GM18505 (cell line): ENCODE results near the gene IL36RN.

ENCODE experiments used
- ATAC-seq: cut with Tn5 transposase; IDR thresholded peaks from one replicate; pipeline ENCODE4 v1.9.1; 2021; ENCODE audit not compliant: unreplicated experiment
- POLR2A ChIP-seq: IDR thresholded peaks from 4 replicates; pipeline ENCODE4 v1.6.1; 2011; ENCODE audit warnings: borderline replicate concordance; ENCODE audit not compliant: insufficient read depth, insufficient read length; ENCODE audit errors: extremely low read depth

The IL36RN gene

DNA sequence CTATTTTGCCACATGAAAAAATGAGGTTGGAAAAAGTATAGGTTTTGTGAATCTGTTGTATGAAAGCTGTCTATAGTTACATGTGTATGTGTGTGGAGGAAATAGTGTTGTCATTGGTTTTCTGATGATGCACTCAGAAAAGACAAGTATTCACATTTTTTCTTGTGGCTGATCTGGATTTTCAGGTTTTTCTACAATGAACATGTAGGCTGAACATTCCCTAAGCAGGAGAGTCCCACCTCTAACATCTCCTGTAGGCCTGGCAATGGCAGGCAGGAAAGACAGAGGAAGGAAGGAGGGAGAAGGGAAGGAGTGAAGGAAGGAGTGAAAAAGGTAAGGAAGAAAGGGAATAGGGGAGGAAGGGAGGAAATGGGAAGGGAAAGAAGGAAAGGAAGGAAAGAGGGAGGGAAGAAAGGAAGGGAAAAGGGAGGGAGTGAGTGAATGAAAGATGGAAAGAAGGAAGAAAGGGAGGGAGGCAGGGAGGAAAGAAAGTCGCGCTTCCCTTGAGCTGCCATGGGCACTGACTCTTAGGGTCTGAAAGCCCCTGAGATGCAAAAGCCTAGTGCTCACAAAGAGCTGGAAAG lies 495 bp upstream of the IL36RN start:
- no peak for TF ChIP-seq POLR2A
- no peak for ATAC-seq

DNA sequence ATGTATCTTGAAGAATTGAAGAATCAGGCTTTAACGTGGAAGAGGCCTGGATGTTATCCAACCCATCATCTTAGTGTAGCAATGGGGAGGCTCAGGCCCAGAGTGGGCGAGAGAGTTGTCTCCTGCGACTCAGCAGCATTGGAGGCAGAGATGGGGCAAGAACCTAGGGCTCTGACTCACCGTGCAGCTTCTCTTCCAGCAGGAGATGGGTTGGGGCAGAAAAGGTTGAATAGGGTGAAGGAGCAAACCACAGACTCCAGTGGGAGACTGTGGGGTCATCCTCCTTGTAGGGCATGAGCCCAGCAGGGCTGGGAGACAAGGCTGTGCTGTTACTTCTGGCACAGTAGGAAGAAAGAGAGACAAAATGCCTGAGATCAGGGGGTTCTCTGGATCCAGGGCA lies 1.4 kb downstream of the IL36RN start:
- no peak for ATAC-seq
- TF ChIP-seq POLR2A, result no peak

DNA sequence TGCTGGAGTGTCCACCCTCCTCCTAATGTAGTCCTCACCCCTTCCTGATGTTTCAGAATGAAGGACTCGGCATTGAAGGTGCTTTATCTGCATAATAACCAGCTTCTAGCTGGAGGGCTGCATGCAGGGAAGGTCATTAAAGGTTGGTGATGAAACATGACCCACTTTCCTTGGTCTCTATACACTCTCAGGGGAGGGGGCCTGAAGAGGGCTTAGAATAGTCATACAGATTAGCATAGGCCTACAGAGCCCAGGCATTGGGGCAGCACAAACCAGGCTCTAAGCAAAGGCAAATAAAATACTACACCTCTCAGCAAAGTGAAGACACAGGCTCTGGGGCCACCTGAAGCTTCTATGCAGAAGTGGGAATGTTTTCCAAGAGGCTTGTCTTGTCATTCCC lies 1.8 kb downstream of the IL36RN start:
- no peak for ATAC-seq
- no peak for TF ChIP-seq POLR2A

DNA sequence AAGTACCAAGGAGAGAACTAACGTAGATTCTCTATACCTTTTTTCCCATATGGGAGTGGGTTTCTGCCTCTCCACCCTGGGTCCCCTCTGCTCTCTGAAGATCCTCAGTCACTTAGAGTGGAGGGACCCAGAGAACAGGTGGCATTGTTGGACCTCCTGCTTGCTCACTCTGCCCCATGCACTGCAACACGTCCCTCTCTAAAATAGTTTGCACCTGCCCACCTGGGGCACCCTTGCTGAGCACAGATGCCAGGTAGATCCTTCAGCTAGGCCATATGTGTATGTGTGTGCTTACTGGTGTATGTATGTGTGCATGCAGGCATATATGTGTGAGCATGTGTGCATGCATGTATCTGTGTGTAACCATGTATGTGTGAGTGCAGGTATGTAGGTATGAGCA lies 2.2 kb downstream of the IL36RN start:
- no peak for TF ChIP-seq POLR2A
- no peak for ATAC-seq

DNA sequence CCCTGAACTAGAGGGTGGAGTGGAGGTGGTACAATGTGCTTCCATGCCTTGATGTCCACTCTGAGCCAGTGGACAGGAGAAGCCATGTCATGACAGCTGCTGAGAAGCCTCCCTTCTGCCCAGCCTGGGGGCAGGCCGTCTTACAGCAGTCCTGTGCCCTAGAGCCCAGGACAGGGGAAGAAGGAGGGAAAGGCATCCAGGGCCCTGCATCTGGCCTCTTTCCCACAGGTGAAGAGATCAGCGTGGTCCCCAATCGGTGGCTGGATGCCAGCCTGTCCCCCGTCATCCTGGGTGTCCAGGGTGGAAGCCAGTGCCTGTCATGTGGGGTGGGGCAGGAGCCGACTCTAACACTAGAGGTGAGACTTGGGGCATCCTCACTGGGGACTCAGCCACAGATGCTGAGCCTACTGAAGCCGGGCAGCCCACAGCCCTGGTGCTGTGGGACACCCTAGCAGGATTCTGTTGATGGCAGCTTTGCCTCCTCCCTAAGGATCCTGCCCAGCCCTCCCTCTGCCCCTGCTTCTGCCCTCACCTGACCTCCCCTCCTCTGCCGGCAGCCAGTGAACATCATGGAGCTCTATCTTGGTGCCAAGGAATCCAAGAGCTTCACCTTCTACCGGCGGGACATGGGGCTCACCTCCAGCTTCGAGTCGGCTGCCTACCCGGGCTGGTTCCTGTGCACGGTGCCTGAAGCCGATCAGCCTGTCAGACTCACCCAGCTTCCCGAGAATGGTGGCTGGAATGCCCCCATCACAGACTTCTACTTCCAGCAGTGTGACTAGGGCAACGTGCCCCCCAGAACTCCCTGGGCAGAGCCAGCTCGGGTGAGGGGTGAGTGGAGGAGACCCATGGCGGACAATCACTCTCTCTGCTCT lies 3.1 kb downstream of the IL36RN start:
- no peak for TF ChIP-seq POLR2A
- ATAC-seq, result no peak

DNA sequence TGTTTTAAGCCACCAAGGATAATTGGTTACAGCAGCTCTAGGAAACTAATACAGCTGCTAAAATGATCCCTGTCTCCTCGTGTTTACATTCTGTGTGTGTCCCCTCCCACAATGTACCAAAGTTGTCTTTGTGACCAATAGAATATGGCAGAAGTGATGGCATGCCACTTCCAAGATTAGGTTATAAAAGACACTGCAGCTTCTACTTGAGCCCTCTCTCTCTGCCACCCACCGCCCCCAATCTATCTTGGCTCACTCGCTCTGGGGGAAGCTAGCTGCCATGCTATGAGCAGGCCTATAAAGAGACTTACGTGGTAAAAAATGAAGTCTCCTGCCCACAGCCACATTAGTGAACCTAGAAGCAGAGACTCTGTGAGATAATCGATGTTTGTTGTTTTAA lies 5.3 kb downstream of the IL36RN start:
- ATAC-seq, result no peak

DNA sequence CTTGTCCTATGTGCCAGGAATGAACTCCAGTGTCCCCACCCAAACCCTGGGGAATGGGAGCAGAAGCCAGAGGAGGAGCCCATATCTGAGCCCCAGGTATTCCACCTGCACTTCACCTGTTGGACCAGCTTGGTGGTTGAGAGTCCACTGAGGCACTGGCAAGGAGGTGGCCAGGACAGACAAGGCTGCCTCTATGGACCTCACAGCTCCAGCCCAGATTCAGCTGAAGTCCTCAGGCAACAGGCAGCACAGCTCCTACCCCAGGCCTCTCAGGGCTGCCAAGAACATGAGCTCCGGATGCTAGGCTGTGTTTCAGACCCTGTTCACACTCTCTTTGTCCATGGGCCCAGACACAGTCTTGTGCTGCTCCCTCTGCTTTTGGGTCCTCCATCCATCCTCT lies 5.9 kb downstream of the IL36RN start:
- TF ChIP-seq POLR2A, result no peak
- no peak for ATAC-seq

More for the DNA sequence above, 5.3 kb downstream of the IL36RN start:
- no peak for TF ChIP-seq POLR2A

DNA sequence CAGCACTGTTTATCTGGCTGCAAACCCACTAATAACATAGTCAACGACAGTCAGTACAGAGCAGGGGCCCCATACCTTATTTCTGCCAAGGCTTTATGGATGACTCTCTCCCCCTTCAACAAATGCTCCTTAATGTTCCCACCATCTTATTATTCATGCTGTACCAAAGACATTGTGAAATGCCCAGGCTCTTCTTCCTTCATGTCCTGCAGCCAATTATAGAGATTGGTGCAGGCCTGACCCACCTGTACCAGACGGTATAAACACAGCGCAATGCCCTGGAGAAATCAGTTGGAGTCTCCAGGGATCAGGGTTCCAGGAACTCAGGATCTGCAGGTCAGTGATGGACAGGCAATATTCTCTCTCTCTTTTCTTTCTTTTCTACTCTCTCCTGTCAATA lies 8.7 kb downstream of the IL36RN start, which contains the start of gene IL1F10:
TSS of gene IL1F10 (plus strand) at position 290 of the 400 bp plus-strand sequence. CDS start 4,769 bp downstream, outside the sequence.
- no peak for TF ChIP-seq POLR2A
- no peak for ATAC-seq

DNA sequence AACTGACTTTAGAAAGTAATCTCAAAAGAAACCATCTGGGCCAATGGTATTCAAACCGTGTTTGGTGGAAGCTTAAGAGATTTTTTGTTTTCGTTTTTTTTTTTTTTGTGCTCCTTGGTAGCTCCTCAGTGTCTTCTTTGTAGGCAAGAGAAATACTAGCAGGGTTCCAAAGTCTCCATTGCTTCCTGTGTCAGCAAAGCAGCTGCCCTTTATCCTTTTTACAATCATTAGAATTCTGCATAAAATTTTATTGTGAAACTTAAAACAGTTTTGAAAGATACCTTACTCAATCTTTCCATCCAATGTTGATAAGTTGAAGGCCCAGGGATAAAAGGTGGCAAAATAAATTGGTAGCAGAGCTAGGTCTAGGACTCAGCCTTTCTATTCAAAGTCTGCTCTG lies 9.3 kb downstream of the IL36RN start:
- ATAC-seq, result no peak
- no peak for TF ChIP-seq POLR2A

DNA sequence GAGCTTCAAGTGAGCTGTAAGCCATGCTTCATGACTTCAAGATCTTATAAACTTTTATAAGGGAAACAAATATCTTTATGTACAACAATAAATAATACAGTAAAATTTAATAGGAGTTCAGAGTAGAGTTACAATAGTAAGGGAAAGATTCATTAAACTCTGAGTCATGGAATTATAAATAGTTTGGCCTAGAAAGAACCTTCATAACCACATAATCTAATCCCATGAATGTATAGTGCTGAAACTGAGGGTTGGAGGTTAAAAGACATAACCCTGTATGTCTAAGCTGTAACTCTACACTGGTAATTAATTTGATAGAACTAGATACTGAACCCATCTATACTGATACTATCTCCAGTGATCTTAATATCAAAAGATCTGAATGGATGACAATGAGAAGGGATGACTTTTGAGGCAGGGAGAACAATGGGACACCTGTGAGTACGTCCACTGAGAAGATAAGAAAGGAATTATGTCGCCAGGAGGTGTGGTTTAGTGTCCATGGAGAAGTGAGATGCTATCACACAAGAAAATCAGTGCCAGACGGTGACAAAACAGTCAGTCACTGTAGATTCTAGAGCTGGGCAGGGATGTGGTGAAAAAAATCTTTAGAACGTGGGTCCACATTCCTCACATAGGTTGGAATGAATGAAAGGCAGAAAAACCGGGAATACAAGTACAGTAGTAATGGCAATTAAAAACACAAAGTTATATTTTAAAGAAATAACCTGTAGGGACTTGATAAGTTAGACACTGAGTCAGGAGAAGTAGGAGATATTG lies 9.9 kb downstream of the IL36RN start:
- ATAC-seq, result no peak
- TF ChIP-seq POLR2A, result no peak

DNA sequence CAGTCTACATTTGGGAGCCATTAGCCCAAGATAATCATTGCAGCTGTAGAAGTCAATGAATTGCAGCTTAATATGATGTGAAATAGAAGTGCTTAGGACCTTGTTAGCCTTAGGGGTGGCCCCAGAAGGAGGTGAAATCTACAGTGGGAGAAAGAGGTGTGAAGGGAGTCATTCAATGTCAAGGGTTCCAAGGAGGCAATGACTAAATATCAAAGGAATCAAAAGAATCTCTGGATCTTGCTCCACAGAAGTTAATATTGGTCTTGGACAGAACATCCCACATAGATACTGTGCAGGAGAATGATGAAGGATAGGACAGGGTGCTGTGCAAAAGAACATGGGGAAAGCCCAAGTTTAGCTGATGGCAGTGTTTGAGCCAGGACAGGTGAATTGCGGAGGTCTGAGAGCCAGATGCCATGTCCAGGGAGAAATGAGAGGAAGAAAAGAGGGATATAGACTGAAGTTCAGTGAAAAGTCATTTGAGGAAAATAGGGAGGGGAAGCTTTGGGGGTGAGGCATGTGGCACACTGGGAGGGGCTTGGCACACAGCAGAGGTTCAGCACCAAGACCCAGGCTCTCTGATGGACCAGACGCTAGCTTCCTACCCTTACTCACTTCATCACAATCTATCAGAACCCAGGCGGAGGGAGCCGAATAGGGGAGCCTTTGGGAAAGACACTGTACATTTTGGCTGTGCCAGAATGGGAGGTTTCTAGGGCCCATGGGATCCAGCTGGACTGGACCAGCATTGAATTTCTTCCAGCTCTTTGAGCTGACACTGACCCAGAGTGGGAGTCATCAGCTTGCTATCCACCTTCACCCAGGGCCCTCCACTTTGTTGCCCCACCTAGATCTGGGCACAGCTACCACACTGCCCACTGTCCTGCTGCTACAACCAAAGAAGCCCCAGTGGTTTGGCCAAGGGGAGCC lies 10.9 kb downstream of the IL36RN start:
- TF ChIP-seq POLR2A, result no peak
- no peak for ATAC-seq

DNA sequence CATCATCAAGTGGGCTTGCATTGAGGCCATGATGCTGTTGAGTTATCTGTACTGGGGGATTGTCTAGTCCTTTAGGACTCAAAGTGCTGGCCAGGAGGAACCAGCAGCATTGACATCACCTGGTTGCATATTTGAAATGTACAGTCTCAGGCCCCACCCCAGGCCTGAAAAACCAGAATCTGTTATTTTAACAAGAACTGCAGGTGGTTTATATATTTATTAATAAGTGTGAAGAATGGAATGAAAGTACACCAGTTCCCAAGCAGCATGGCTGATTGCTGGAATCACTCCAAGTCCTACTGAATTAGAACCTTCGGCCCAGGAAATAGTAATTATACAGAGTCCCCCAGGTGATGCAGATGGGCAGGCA lies 11.6 kb downstream of the IL36RN start:
- ATAC-seq, result no peak
- no peak for TF ChIP-seq POLR2A

DNA sequence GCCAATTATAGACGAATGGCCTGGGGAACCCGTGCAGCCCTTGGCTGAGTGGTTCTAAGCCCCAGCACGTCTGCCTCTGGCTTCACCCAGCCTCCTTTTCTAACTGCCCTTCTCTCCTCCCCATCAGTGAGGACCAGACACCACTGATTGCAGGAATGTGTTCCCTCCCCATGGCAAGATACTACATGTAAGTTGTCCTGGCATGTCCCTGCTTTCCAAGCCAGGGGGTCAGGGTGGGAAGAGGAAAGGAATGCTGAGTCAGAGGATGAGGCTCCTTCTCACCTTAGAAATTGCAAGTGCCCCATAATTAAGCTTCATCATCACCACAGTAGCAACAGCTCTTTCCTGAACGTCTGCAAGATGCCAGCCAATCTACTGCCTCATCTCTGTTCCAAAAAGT lies 13.6 kb downstream of the IL36RN start:
- no peak for TF ChIP-seq POLR2A
- no peak for ATAC-seq

DNA sequence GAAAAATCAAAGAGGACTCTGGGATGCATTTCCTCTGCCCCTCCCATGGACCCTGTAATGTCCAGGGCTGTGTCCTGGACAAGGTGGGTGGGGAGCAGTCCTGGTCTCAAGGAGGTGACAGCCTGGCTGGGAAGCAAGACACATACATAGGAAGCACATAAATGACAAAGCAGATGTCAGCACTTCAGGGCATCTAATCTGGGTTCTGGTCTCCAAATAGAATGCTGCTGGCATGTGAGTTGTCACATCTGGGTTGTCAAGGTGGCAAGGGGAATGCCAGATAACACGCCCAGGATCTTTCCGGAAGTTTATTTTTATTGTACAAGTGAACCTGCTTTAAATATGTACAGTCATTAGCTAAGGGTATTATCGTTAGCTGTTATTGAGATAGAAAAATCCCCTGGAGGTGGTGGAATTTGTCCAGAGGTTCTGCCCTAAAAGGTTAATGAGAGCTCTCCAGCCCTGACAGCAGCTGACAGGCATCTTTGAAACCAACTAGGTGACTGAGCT lies 14.4 kb downstream of the IL36RN start:
- no peak for ATAC-seq
- TF ChIP-seq POLR2A, result no peak
